GM19193 (cell line): ENCODE data around the gene RNF152.

Experiments used
- POLR2A ChIP-seq: IDR thresholded peaks from 4 replicates; pipeline ENCODE4 v1.6.1; 2011; ENCODE audit not compliant: insufficient read depth, insufficient read length; ENCODE audit errors: extremely low read depth

RNF152 gene

GRCh38 chr18:61824733-61825363, 68.0 kb downstream of the RNF152 start:
- no peak for TF ChIP-seq POLR2A

- no peak for TF ChIP-seq POLR2A
Measured at GRCh38 chr18:61823595-61823994, 69.2 kb downstream of the RNF152 start.

GRCh38 chr18:61822879-61823278, 69.9 kb downstream of the RNF152 start:
- no peak for TF ChIP-seq POLR2A

GRCh38 chr18:61821748-61822147, 71.1 kb downstream of the RNF152 start:
- TF ChIP-seq POLR2A: no peak

GRCh38 chr18:61820882-61821281, 71.9 kb downstream of the RNF152 start:
- TF ChIP-seq POLR2A: no peak

- TF ChIP-seq POLR2A: no peak
Measured at GRCh38 chr18:61817086-61817485, 75.7 kb downstream of the RNF152 start.

- TF ChIP-seq POLR2A: no peak
Measured at GRCh38 chr18:61815885-61816470, 76.8 kb downstream of the RNF152 start.

- no peak for TF ChIP-seq POLR2A
Measured at GRCh38 chr18:61808286-61808685, 84.5 kb downstream of the RNF152 start.

GRCh38 chr18:61803393-61803792, 89.4 kb downstream of the RNF152 start:
- TF ChIP-seq POLR2A: no peak

GRCh38 chr18:61797696-61798590, 94.9 kb downstream of the RNF152 start:
- TF ChIP-seq POLR2A: no peak

- no peak for TF ChIP-seq POLR2A
Measured at GRCh38 chr18:61791031-61791430, 101.8 kb downstream of the RNF152 start.

- TF ChIP-seq POLR2A: no peak
Measured at GRCh38 chr18:61785588-61785987, 107.2 kb downstream of the RNF152 start.

GRCh38 chr18:61784834-61785233, 108.0 kb downstream of the RNF152 start:
- no peak for TF ChIP-seq POLR2A

- TF ChIP-seq POLR2A: no peak
Measured at GRCh38 chr18:61782545-61782944, 110.3 kb downstream of the RNF152 start.

- no peak for TF ChIP-seq POLR2A
Measured at GRCh38 chr18:61774846-61775245, 118.0 kb downstream of the RNF152 start.
